ENCODE data around the gene GPR84.
"Not testable (repeated sequence)": the region's sequence is repeated elsewhere in the genome, so short reads cannot be mapped to it uniquely, and the experiment has no call there.

GPR84 gene

DNA sequence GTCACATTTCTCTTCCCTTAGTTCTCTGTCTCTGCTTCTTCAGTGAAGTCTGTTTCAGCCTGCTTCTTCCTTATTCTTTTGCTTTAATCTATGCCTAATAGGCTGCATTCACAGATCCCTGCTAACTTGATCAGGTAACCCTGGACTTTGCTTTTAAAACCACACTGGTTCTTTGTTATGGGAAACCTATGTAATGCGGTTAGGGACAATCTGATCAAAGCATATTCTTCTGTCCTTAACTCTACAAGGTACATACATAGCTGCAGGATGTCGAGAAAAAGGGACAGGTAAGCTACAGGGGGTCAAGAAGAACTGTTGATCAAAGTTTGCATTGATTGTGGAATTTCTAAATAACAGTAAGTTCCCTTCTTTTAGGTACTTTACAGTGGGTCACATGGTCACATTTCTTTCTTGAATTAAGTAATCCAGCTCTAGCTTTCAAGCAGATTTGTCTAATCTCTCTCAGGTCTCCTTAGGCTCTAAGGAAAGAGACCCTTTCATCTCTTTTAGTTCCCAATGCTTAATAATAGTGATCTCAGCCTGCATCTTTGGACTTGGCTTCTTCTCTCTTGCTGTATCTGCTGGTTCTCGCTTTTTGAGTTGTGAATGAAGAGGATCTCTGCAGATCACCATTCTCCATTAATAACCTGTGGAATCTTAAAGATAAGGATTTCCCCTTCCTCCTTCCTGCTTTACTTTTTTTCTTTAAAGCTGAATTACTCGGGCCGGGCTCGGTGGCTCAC lies 35.5 kb downstream of the GPR84 start:
- in situ Hi-C loops (cut with MboI; ENCODE audit: low sequenced_read_pairs): no loop called here

DNA sequence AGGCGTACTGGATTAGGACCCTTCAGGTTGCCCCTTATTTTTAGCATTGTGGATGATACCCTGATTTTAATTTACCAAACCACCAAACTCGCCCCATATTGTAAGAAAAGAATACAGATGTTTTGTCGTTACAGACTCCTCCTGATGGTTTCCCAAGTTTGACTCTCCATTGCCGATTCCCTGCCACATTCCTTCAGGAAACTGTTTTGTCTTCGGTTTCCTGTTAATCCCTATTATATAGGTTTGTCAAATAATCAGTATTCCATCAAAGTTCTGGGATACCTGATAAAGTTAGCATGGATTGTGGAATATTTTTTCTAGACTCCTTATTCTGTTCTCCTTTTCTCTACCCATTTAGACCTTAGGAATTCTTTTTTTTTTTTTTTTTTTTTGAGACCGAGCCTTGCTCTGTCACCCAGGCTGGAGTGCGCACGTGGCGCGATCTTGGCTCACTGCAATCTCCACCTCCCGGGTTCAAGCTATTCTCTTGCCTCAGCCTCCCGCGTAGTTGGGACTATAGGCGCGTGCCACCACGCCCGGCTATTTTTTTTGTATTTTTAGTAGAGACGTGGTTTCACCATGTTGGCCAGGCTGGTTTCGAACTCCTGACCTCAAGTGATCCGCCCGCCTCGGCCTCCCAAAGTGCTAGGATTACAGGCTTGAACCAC lies 38.7 kb downstream of the GPR84 start:
- in situ Hi-C loops (cut with MboI; ENCODE audit: low sequenced_read_pairs): not testable (repeated sequence)

GRCh38 chr12:54324617-54325441 lies 39.5 kb downstream of the GPR84 start, which contains the start of gene COPZ1:
Gene COPZ1, plus strand, starts transcription at chr12:54325131. Its CDS starts 33 bp downstream, at chr12:54325164.
- in situ Hi-C loops (cut with MboI; ENCODE audit: low sequenced_read_pairs): no loop called here

- in situ Hi-C loops (cut with MboI; ENCODE audit: low sequenced_read_pairs): no loop called here
Observed at GRCh38 chr12:54321363-54321762, 42.9 kb downstream of the GPR84 start.

Data from hTERT RPE-1 (cell line).